Activated CD4-positive, alpha-beta T cell treated with anti-CD3 and anti-CD28 coated beads, Interleukin-2, Interleukin-4, amounts not matched to agents 100 ng/mL and 50 ng/mL, durations not matched to agents 16 hours and 8 hours (primary cell): ENCODE results near the gene PPARD.
"Not testable (repeated sequence)": the region's sequence is repeated elsewhere in the genome, so short reads cannot be mapped to it uniquely, and the experiment has no call there.

Source experiments
- DNase-seq: peaks from one replicate; pipeline ENCODE4 v3.0.0-alpha.2; 2020; ENCODE audit warnings: low spot score

PPARD gene

DNA sequence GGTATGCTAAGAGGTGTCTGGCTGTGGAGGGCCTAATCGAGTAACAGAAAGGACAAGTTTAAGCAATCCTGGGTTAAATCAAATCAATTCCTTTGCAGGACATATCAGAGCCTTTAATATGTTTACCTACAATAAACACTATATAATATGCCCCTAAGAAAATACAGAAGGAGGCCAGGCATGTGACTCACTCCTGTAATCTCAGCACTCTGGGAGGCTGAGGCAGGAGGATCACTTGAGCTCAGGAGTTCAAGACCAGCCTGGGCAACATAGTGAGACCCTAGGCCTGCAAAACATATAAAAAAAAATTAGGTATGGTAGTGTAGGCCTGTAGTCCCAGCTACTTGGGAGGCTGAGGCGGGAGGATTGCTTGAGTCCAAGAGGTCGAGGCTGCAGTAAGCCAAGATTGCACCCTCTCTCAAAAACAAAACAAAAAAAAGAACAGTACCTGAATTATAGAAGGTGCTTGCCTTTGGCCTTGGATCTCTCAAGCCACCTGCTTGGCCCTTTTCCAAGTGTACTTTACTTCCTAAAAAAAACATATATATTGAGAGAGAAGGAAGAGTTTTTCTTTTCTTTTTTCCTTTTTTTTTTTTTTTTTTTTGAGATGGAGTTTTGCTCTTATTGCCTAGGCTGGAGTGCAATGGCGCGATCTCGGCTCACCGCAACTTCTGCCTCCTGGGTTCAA is 96.2 kb downstream of the PPARD start:
- DNase-seq = not testable (repeated sequence)

DNA sequence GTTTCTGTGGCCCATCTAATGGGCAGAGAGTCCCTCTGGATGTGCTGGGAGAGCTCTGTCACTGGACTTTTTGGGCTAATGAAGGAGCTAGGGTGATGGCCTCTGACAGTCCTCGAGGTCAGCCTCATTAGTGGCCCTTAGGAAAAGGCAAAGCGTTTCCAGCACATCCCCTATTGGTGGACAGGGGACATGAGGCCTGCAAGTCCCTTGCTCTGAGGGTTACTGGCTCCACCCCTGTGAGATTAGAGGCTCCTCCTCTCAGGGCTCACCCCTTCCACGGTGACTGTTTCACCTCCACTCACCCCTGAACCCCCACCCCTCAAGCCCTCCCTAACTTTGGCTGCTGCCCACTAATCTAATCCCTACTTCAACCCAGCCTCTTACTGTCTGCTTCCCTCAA is 97.0 kb downstream of the PPARD start:
- no peak for DNase-seq

DNA sequence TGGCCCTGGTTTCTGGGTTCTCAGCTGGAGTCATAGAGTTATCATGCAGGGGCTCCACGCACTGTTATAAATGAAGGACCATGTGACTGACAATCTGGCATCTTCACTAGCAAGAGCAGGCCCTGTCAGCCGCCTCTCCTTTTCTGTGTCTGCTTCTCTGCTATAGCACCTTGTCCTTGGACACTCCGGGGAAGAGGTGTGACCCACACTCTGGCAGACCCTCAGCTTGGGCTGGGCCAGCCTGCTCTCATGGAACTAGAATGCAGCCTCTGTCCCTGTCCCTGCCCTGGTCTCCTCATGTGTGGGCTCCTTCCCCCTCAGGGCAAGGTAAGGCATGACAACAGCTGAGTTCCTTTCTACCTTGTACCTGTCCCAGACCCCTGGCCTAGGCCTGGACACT is 98.8 kb downstream of the PPARD start:
- no peak for DNase-seq

DNA sequence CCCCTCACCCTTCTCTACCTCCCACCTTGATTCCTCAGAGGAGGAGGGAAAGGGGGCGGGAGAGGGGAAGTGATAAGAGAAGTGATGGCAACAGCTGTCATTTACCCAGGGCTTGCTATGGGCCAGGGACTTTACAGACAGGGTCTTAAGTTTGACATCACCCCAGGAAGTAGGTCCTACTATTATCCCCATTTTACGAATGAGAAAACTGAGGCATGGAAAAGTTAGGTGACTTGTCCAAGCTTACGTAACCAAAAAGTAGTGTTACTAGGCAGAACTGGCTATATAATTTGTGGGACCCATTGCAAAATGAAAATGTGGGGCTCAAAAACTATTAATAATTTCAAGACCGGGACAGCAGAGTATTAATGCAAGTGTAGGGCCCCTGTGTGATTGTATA is 99.3 kb downstream of the PPARD start:
- no peak for DNase-seq

DNA sequence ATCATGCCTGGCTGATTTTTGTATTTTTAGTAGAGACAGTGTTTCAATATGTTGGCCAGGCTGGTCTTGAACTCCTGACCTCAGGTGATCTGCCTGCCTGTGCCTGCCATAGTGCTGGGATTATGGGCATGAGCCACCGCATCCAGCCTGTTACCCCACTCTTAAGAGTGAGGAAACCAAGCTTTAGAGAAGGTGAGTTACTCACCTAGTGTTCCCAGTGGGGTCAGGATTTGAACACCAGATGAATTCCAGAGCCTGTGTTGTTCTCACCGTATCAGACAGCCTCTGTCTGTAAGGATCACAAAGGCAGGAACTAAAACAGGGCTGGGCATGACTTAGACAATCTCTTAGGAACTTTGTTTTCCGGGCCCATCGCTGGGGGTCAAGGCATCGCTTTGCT is 100.3 kb downstream of the PPARD start:
- DNase-seq = no peak

DNA sequence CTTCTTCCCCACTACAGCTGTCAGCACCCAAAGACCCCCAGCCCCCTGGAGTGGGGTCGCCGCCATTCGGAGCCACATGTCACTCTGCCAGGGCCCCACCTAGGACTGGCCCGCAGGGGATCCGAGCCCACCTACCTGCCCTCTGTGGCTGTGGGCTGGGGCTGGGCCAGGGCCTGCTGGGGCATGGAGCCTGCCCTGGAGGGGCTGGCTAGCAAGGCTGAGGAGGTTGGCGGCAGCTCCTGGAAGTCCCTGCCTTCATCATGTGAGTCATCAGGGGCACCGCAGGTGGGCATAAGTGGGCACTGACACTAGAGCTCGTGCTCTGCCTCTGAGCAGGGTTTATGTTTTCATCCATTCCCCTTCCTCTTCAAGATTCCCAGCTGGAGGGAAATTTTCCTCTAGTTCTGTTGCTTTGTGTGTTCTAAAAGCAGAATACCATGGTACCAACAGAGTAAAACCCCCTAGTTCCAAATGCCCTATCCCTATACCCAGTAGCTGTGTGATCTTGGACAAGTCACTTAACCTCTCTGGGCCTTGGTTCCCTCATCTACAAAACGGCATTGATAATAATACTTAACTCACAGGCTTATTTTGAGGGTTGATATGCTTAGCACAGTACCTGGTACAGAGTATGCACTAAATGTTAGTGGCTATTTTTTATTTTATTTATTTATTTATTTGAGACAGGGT is 101.1 kb downstream of the PPARD start:
- DNase-seq = no peak

DNA sequence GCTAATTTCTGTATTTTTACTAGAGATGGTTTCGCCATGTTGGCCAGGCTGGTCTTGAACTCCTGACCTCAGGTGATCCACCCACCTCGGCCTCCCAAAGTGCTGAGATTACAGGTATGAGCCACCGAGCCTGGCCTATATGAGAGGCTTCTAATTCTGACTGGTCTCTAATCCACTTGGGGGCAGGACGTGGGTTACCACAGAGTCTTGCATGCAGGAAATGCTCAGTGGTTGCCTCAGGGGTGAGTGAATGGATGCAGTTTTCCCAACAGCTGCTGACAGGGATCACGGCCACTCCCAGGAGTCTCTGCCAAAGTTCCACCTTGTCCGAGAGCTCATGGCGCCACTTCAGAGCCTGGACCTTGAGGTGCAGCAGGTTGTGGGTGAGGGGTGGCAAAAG is 103.3 kb downstream of the PPARD start:
- DNase-seq = peak; percentile 23

DNA sequence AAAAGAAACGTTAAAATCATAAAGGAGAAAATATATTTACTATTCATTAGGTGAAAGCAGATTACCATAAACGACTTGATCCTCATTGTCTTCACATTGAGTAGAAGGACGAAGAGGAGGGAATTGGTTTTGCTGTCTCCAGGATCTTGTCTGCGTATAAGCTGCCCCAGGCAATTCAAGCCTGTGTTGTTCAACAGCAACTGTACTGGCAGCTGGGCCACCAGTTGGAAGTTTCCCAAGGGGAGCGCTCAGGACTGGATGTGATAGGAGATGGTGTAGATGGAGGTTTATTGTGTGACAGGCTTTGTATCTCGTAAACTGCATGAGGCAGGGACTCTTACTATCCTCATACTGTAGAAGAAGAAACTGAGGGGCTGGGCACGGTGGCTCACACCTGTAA is 105.8 kb downstream of the PPARD start:
- DNase-seq = no peak

DNA sequence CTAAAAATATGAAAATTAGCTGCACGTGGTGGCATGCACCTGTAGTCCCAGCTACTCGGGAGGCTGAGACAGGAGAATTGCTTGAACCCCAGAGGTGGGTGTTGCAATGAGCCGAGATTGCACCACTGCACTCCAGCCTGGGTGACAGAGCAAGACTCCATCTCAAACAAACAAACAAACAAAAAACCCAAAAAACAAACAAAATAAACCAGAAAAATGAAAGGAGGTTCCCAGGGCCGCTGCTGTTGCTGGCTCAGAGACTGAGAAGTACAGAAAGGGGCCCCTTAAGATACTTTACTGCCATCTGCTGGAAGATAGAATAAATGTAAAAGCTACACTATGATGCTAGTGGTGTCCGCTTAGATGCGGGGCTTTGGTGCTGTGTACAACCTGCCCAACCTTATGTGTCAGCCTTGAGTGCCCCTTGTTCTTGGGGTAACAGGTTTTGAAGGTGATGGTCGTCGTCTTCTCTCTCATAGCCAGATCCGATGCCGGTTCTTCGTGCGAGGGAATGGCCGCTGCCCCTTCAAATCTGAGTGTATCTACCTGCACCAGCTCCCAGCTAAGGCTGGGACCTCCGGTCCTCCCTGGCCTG is 107.0 kb downstream of the PPARD start:
- peak; percentile 85 for DNase-seq

DNA sequence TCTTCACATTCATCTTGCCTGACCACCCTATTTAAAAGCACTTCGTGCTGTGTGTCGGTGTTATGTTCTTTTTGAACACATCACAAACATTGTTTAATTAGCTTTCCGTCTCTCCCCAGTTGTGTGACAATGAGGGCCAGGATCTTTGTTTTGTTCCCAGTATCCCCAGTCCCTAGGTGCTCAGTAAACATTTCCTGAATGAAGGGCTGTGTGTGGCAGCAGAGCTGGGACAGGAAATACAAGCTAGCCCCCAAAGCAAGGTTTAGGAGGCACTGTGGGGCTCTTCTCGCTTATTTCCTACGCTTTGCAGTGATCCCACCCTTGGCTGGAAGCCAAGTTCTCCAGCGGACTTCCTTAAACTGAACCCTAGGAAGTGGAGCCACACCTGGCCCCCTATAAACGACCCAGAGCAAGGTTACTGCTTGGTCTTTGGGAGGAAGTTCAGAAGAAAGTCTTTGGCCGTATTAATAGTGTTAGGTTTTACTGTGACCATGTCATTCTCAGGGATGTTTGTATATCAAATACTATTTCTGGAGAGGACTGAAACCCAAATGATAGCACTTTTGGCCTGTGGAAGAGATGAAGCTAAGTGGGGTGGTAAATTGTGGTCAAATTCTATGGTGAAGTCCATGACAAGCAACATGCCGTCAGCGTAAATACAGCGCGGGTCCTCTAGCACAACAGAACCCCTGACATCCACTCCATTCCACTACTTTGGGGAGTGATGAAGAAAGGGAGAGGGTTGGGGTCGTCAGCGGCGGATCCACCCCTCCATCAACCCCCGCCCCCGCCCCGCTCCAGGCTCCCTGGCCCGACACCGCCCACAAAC is 109.2 kb downstream of the PPARD start:
- DNase-seq = no peak

DNA sequence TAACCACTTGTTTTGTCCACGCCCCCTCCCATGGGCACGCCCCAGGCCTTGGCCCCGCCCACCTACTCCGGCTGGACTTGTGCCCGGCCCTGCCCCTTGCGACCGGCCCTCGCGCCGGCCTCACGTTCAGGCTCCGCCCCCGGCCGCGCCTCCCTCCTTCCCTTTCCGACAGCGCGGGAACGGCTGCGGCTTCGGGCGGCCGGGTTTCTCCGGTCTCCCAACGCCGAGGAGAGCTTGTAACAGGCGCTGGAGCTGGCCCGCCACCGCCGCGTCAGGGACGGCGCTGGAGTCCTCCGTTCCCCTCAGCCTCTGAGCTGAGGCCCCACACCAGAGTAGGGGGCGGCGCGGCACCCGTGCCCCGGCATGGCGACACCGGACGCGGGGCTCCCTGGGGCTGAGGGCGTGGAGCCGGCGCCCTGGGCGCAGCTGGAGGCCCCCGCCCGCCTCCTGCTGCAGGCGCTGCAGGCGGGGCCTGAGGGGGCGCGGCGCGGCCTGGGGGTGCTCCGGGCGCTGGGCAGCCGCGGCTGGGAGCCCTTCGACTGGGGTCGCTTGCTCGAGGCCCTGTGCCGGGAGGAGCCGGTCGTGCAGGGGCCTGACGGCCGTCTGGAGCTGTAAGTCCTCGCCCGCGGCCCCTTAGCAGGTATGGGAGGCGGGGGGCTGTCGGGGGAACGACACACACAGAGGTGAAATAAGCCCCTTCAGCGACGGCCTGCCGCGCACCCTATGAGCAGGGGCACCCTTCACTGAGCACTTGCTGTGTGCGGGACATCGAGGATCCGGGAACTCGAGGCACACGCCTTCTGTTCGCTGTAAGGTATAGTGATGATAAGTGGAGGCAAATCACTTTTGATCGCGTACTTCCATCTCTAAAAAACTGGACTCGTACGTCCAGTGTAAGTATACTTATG is 110.1 kb downstream of the PPARD start, which contains the start of gene FANCE:
TSS of gene FANCE (plus strand) at position 156 of the 908 bp plus-strand sequence. CDS start at position 364, 208 bp downstream.
- peak; percentile 96 for DNase-seq

DNA sequence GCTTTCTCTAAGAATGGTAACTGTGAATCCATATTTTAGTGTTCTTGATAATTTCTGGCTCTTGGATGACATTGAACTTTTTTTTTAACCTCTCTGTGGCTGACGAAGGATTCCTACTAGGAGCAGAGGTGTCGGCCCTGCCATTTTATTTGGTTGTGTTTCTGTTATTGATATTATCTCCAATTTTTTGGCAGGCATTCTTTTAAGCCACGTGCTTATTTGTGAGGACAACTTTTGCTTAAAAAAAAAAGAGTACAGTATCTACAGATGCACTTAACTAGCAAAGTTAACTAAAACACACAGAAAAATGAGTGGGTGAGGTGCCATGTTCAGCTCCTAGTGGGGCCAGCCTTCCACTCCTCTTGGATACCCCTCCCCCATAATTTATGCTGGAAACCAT is 110.9 kb downstream of the PPARD start:
- DNase-seq = no peak

DNA sequence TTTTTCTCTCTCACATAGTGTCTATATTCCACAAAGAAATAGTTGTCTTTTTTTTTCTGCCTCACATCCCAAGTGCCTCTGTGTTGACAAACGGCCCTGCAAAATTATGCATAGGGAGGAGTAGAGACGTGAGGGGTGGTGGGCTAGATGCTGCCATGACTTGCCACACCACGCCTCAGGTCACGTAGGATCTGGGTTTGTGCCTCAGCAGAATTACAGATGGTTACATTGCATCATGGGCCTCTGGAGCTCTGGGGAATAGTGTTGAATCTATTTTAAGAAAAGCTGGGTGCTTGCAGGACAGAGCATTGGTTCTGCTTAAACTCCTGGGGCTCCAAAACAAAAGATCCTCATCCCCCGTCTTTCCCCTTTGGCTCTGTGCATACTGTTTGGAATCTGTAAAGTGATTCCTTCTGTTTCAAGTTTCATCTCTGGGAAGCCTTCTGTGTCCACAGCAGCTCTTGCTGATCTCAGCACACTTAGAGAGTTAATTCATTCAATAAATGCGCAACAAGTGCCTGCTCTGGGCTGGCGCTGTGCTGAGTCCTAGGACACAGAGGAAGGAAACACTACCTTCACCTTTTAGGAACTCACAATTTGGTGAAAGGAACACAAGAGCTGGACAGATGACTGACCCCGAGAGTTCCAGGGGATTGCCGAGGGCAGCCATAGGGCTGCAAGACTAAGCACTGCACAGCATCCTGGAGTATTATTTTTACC is 112.2 kb downstream of the PPARD start:
- DNase-seq = no peak

DNA sequence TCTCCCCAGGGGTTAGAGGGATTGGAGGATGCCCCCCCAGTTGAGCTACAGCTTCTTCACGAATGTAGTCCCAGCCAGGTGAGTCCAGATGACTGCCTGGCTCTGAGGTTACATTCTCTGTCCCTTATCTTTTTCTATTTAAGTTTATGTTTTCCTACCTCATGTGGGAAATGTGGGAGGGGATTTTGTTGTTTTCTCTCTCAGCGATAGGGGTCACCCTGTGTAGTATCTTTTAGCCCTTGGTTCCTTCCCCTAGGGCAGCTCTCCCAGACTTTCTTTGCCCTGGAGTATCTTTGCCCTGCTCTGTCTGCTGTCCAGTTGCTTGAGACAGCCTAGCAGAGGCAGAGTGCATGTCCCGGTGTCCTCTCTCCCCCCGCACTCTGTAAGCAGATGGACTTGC is 115.5 kb downstream of the PPARD start:
- no peak for DNase-seq

DNA sequence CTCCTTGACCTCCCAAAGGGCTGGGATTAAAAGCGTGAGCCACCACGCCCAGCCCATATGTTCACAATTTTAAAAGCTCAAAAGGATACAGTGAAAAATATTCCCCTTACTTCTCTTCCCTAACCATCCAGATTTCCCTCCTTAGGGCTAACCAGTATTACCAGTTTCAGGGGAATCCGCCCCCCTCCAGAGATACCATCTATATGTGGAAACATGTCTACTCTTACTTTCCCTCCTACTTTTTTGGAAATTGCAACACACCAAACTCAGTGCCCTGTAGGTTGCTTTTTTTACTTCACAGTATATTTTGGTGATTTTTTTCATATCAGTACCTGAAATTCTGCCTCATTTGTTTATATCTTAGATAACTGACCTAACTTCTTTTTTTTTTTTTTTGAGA is 118.9 kb downstream of the PPARD start:
- no peak for DNase-seq

DNA sequence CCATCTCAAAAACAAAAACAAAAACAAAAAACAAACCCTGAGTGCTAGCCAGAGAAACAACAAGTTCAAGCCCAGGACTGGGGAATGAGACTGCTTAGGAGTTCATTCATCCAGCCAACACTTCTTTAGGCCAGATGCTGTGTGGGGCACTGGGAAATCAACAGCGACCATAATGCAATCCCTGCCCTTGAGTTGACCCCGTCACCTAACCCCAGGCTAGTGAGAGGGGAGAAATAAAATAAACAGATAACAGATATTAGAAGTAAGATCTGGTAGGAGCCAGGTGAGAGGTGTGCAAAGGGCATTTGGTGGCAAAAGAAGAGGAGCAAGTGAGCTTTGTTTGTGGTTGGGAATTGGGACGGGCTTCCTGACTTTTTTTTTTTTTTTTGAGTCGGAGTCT is 120.9 kb downstream of the PPARD start:
- no peak for DNase-seq

DNA sequence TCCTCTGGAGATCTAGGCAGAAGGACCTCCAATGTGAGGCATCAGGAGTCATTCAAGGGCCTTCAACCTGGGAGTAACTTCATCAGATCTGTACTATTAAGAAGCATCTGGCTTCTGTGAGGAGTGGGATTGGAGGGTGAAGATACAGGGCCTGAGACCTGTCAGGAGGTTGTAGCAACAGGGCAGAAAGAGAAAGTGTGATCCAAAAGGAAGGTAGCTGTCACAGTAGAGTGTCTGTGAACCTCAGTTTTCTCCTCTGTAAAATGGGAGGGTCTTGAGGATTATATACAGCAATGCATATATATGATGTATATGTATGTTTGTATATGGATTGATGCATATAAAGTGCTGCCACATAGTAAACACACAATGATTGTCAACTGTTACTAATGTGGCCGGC is 123.3 kb downstream of the PPARD start:
- DNase-seq = no peak

DNA sequence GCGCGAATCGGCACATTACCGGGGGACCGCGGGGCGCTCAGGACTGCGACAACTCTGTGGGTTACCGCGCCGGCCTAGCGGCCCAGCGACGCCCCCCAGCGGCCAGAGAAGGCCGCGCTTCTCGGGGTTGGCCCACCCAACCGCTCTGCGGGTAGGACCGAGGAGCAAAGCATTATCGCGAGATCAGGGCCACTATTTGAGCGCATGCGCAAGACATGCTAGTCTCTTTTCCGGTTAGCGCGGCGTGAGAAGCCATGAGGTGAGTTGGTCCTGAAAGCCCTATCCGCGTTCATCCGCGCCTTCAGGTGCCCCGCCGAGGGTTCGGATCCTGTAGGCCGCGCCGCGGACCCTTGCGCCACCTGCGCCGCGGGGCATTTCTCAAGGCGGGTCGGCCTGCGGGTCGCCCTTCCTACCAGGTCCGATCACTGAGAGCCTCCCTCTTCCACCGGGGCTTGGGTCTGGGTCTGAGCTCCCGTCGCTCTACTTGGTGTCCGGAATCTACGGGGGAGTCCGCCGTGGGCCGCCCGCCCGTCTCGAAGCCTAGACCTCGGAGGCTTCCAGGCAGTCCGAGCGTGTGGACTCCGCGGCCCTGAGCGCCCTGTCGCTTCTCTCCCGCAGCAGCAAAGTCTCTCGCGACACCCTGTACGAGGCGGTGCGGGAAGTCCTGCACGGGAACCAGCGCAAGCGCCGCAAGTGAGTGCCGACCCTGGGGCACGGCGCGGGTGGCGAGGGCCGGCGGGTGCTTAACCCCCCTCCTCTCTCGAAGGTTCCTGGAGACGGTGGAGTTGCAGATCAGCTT is 126.0 kb downstream of the PPARD start, which contains the start of gene RPL10A:
TSS of gene RPL10A (plus strand) at position 221 of the 799 bp plus-strand sequence. CDS start at position 255, 34 bp downstream.
- peak; percentile 98 for DNase-seq

DNA sequence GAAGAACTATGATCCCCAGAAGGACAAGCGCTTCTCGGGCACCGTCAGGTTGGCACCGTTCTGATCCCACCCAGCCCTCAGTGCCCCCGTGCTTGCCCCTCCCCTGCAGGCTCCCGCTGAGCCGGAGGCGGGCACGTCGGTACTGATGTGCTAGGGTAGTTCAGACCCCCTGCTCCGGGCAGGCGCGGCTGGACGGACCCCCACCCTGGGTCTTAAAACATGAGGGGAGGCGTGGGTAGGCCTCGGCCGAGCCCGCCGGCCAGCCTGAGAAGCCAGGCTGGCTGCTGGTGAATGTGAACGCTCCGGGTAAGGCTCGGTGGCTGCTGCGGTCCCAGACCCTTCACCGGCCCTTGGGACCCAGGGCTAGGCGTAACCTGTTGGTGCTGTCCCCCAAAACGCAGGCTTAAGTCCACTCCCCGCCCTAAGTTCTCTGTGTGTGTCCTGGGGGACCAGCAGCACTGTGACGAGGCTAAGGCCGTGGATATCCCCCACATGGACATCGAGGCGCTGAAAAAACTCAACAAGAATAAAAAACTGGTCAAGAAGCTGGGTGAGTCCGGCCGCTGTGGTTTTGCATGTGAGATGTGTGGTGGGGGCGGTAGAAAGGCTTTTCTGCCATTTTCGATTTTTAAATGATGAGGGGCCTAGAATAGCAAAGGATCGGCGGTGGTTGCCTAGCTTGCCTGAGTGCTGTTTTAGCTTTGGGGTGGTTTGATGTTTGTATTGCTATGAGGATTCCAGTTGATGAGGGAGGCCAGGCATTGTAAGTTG is 126.8 kb downstream of the PPARD start:
- DNase-seq = no peak
